Measurements from ENCODE around the gene PAX8.

The PAX8 gene

DNA sequence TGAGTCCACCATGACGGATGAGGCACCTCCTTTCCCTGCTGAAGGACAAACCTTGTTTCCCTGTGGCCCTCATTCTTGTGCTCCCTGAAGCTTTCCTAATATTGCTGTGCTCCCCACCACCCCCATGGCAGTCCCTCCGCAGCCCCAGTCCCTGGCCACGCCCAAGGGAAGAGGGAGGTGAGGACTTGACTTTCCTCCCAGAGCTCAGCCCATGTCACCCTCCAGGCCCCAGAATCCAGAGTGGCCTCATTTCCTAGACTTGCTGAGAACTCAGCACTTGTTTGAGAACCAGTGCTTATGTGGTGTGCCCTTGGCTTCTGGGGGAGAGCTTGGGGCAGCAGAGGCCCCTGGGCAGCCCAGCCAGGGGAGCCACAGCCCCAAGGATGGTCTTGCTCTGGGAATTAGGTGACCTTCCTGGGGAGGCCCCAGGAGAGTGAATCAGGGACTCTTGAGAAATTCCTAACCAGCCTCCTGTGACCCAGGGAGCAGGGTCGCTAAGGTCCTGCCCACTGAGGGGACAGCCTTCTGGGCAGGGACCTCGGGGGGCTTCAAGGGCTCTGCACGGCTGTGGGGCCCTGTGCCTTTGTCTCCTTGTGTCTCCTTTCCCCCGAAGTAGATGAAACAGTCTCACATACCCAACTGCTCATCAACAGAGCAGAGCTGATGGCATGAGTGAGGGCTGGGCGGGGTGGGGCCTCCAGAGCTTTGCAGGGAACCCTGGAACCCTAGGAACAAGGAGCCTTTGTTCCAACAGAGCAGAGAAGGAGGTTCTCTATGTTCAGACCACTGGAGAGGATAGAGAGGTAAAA lies 77.0 kb downstream of the PAX8 start:
- no peak for DNase-seq

DNA sequence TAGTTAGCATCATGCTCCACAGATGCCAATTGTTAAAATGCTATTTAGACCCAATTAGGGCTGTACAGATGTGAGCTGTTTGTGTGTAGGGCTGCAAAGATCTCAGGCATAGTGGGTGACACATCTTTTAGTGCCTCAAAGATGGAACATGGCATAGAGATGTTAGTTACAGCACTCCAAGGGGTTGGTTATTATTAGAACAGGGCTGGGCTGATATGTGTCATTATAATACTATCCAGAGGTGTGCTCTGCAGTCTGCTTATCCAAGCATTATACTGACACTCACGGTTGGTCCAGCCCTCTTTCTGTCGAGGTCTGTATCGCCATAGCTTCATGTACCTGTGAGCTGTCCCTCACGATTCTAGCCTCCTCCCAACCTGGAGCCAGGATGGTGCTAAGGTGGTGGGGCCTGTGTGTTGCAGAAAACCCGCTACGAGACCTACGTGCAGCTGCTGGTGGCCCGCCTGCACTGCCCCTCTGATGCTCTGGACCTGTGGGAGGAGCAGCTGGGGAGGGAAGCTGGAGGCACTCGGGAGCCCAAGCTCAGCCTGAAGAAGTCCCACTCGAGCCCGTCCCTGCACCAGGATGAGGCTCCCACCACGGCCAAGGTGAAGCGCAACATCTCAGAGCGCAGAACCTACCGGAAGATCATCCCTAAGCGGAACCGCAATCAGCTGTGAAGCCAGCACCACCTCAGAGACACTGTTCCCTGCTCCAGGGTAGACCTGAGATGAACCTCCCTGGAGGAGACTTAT lies 77.8 kb downstream of the PAX8 start:
- no peak for DNase-seq

GRCh38 chr2:113200236-113200635 lies 78.5 kb downstream of the PAX8 start:
- no peak for DNase-seq

- DNase-seq = peak; percentile 44
Observed at GRCh38 chr2:113198790-113199612, 79.7 kb downstream of the PAX8 start.

GRCh38 chr2:113198048-113198789 lies 80.5 kb downstream of the PAX8 start:
- no peak for DNase-seq

DNA sequence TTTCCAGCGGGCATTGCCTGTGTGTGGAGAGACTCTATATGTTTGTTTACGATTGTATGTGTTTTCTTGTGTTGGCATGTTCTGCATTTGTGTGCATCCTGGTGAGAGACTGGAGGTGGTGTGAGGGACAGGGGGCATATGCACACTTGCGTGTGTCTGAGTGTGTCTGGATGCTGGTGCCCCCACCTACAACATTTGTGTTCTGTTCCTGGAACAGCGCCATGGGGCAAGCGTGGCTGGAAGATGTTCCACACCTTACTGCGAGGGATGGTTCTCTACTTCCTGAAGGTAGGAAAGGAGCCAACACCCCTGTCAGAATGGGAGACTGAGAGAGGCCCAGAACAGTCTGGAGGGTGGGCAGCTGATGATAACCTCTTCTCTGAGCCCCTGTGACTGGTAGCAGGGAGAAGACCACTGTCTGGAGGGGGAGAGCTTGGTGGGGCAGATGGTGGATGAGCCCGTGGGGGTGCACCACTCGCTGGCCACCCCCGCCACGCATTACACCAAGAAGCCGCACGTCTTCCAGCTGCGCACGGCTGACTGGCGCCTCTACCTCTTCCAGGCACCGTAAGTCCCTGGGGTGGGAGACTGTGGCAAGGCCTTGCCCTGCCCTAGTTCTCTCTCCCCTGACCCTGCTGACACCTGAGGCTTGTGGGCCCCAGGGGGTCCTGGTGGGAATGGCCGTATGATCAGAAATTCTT lies 81.2 kb downstream of the PAX8 start:
- no peak for DNase-seq

DNA sequence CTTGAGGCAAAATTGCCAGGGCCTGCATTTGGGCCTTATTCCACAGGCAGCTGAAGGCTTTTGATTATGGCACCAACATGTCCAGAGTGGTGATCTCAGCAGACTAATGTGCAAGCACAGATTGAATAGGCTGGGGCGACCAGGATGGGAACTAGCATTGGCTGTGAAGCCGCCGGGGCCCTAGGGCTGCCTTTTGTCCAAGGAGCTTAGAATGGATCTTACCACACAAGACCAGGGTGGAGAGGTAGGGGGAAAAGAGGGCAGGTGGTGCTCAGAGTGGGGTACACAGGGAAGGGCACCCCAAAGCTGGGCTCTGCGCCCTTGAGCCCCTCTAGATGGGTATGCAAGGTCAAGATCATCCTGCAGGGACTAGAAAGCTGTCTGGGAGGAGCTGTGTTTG lies 81.9 kb downstream of the PAX8 start:
- DNase-seq = no peak

DNA sequence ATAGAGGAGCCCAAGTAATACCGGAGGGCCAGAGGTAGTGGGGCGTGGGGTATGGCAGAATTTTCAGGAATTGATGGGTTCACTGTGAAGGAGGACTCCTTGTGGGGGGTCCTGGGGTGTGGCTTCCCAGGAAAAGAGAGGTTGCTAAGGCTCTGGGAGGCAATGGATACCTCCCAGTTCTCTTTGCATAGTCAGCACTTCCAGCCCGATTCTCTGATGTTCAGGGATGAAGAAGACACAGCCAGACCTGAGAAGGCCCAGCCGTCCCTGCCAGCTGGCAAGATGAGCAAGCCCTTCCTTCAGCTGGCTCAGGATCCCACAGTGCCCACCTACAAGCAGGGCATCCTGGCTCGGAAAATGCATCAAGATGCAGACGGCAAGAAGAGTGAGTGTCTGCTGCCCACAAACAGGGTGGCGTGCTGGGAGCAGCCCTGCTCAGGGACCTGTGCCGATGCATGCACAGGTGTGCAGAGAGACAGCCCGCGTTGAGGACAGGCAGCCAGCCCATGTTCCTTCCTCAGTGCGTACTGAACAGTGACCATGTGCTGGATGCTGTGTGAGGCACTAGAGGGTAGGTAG lies 82.7 kb downstream of the PAX8 start:
- DNase-seq = no peak

DNA sequence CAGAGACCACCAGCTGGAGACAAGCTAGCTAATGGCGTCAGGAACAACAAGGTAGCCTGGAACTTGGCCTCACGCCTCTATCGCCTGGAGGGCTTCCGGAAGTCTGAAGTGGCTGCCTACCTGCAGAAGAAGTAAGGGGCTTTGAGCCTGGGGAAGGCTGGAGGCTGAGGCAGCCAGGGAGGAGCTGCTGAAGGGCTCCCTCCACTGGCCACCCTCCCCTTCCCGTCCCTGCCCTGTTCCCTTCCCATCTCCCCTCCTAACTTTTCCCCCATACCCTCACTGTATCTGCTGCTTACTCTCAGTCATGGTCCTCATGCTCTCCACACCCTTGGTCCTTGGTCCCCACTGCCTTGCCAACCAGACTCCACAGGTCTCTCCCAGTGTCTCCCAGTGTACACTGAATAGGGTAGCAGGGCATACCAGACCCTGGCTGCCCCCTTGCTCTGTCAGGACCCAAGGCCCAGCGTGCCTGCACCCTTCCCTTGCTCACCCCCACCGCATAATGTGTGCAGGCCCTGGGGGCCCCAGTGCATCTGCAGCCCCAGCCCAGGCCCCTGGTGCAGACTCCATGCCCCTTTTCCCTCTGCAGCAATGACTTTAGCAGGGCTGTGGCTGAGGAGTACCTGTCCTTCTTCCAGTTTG lies 86.1 kb downstream of the PAX8 start:
- no peak for DNase-seq

DNA sequence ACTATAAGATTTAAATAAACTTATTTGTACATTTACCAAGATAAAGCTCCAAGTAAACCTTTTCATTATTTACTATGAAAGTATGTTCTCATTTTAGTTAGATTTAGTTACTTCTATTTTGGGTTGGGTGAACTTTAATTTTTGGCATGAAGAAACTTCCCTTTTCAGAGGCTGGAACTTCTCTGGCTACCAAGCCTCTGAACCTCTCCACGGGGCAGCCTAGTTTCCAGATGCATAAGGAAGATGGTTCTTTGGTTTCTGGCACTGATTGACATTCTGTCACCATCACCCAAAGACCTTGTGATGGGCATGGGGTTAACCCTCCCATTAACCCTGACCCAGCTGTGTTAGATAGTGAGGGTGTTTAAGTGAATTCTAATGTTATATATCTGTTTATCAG lies 87.8 kb downstream of the PAX8 start:
- no peak for DNase-seq

GRCh38 chr2:113187771-113188170 lies 91.0 kb downstream of the PAX8 start:
- no peak for DNase-seq

DNA sequence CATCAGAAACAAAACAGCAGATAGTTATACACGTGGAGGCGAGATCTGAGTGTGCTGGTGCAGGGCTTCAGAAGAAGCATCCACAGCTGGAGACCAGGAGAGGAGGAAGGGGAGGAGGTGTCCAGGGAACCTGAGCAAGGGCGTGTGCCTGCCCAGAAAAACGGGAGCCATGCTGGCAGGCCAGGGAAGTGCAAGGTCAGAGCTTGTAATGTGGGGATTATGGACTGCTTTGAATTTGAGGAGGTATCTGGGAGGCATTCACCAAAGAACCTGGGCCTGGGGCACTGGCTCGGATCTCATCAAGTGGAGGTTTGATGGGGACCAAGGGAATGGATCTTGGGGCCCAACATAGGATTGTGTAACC lies 92.3 kb downstream of the PAX8 start:
- no peak for DNase-seq

GRCh38 chr2:113185664-113186432 lies 92.9 kb downstream of the PAX8 start:
- no peak for DNase-seq

- no peak for DNase-seq
Observed at GRCh38 chr2:113184531-113185230, 94.0 kb downstream of the PAX8 start.

DNA sequence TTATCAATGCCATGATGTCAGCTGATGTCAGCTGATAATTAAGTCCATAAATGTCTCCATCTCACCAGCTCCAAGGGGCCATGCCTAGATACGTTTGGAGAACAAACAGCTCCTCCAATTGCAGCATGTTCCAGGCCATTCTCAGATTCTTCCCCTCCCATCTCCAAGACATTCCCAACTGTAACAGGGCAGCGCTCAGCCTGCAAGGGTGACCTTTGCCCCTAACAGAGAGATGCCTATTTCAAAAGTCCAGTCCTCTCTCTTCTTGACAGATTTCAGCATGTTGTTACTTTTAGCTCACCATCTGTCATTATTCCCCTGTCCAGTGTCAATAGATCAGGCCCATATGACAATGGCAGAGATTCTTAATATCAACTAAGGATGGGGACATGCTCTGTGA lies 95.0 kb downstream of the PAX8 start:
- no peak for DNase-seq

DNA sequence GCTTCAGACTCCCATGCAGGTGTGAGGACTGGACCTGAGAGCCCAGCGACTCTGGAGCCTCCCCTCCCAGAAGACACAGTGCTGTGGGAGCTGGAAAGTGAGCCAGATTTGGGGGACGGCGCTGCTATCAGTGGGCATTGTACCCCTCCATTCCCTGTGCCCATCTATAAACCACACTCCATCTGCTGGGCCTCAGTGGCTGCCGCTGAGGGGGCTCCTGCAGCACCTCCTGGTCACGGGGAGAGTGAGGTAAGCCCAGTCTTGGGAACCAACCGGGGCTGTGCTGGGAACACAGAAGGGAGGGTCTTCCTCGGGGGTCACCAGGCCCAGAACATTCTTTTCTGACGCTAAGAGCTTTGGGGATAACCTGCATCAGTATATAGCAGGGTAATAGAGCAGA lies 95.5 kb downstream of the PAX8 start:
- DNase-seq = no peak

- DNase-seq = no peak
Observed at GRCh38 chr2:113182471-113183260, 96.1 kb downstream of the PAX8 start.

GRCh38 chr2:113181258-113182051 lies 97.3 kb downstream of the PAX8 start:
- no peak for DNase-seq
